ENCODE data around the gene POC5.

Gene POC5

DNA sequence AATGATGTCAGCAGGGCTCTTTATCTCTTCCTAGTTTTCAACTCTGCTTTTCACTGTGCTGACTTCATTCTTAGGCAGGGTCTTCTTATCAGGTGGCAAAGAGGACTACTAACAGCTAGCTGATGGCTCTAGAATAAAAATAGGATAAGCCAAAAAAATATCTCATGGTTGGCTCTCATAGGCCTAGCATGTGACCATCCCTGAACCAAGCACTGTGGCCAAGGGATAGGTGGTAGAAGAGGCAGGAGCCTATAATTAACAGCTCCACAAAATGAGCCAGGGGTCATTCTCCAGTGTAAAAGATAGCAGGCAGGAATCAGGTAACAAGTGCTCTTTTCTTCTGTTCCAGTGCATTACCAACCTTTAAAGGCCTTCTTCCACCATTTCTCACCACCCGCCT is 84.9 kb downstream of the POC5 start:
- no peaks in the 10 kb centered on the region for H3K9me2 ChIP-seq (replicated peaks; ENCODE audit: insufficient read depth, low read length)
- no peak overlapping the region for H2AFZ ChIP-seq (ENCODE audit: low read depth, low read length, severe bottlenecking)
- H3K27me3 ChIP-seq (ENCODE audit: low read length), result no peaks in the 10 kb centered on the region
- no peaks in the 10 kb centered on the region for H4K20me1 ChIP-seq (ENCODE audit: low read depth, low read length)
- no peak overlapping the region for H3K4me3 ChIP-seq (ENCODE audit: insufficient read depth, low read length, poor library complexity, severe bottlenecking)
- no peaks in the 10 kb centered on the region for H3K9me3 ChIP-seq (ENCODE audit: insufficient read depth, low read length)
- no peak overlapping the region for H3K9ac ChIP-seq (ENCODE audit: low read length)
- no peak overlapping the region for H3K4me2 ChIP-seq (ENCODE audit: low read depth, low read length, poor library complexity, severe bottlenecking)
- no peaks in the 10 kb centered on the region for H3F3A ChIP-seq (ENCODE audit: insufficient read depth)
- no peak overlapping the region for H3K27ac ChIP-seq (ENCODE audit: low read depth, low read length)
- H3K79me2 ChIP-seq (ENCODE audit: insufficient read depth, low read length), result no peaks in the 10 kb centered on the region
- no peak for TF ChIP-seq EZH2phosphoT487 (conservative IDR thresholded peaks at IDR 0.05; ENCODE audit: low read length)
- TF ChIP-seq, protein P1, sequence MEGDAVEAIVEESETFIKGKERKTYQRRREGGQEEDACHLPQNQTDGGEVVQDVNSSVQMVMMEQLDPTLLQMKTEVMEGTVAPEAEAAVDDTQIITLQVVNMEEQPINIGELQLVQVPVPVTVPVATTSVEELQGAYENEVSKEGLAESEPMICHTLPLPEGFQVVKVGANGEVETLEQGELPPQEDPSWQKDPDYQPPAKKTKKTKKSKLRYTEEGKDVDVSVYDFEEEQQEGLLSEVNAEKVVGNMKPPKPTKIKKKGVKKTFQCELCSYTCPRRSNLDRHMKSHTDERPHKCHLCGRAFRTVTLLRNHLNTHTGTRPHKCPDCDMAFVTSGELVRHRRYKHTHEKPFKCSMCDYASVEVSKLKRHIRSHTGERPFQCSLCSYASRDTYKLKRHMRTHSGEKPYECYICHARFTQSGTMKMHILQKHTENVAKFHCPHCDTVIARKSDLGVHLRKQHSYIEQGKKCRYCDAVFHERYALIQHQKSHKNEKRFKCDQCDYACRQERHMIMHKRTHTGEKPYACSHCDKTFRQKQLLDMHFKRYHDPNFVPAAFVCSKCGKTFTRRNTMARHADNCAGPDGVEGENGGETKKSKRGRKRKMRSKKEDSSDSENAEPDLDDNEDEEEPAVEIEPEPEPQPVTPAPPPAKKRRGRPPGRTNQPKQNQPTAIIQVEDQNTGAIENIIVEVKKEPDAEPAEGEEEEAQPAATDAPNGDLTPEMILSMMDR (IDR thresholded peaks at IDR 0.05; ENCODE audit: insufficient read depth, low read length, poor library complexity, severe bottlenecking), result no peak
- no peaks in the 10 kb centered on the region for H3K36me3 ChIP-seq (ENCODE audit: low read length)

DNA sequence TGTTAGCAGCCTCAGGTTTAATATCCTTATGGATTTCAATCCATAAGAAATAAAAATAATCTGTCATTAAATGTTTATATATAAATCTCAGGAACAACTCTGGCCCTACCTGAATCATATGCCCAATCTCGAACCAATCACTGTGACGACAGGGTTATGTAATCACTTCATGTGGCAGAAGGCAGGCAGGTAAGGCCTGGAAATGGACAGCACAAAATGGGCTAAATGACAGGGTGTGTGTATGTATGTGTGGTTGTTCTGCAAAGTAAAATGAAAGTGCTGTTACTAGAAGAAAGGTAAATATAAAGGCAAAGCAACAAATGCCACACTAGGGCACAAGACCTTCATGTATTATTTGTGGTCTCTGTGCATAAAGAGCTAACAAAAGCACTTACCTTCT is 86.4 kb downstream of the POC5 start:
- H4K20me1 ChIP-seq (ENCODE audit: low read depth, low read length), result no peaks in the 10 kb centered on the region
- H3K79me2 ChIP-seq (ENCODE audit: insufficient read depth, low read length), result no peaks in the 10 kb centered on the region
- H3K27me3 ChIP-seq (ENCODE audit: low read length), result no peaks in the 10 kb centered on the region
- no peak for TF ChIP-seq EZH2phosphoT487 (conservative IDR thresholded peaks at IDR 0.05; ENCODE audit: low read length)
- TF ChIP-seq, protein P1 (IDR thresholded peaks at IDR 0.05; ENCODE audit: insufficient read depth, low read length, poor library complexity, severe bottlenecking), result no peak
- no peaks in the 10 kb centered on the region for H3K9me2 ChIP-seq (replicated peaks; ENCODE audit: insufficient read depth, low read length)
- H3K4me2 ChIP-seq (ENCODE audit: low read depth, low read length, poor library complexity, severe bottlenecking), result no peak overlapping the region
- no peaks in the 10 kb centered on the region for H3K9me3 ChIP-seq (ENCODE audit: insufficient read depth, low read length)
- no peaks in the 10 kb centered on the region for H3F3A ChIP-seq (ENCODE audit: insufficient read depth)
- H3K36me3 ChIP-seq (ENCODE audit: low read length), result no peaks in the 10 kb centered on the region
- no peak overlapping the region for H3K9ac ChIP-seq (ENCODE audit: low read length)
- H3K4me3 ChIP-seq (ENCODE audit: insufficient read depth, low read length, poor library complexity, severe bottlenecking), result no peak overlapping the region
- no peak overlapping the region for H2AFZ ChIP-seq (ENCODE audit: low read depth, low read length, severe bottlenecking)
- no peak overlapping the region for H3K27ac ChIP-seq (ENCODE audit: low read depth, low read length)

DNA sequence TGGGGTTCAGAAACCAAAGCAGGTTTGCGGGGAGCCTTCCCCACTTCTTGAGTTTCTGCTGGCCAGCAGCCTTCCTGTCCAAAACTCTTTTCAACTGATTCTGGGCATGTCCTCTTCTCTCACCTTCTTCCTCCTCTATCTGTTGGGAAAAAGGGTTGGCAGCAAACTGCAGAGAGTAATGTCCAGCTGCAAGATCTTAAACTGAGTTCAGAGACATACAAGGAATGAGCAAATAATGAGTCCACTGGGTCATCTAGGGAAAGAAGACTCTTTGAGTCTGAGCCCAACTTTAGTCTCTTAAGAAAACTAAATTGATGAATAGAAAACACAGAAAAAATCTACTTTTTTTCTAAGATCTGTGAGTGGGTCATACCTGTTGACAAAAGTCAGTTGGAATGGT is 89.4 kb downstream of the POC5 start:
- Histone ChIP-seq H3K36me3 (ENCODE audit: low read length) (no peaks in the 10 kb centered on the region), H3K27me3 (ENCODE audit: low read length) (no peaks in the 10 kb centered on the region), H3K9me2 (replicated peaks; ENCODE audit: insufficient read depth, low read length) (no peaks in the 10 kb centered on the region), H3K4me3 (ENCODE audit: insufficient read depth, low read length, poor library complexity, severe bottlenecking) (no peak overlapping the region), H3K4me2 (ENCODE audit: low read depth, low read length, poor library complexity, severe bottlenecking) (no peak overlapping the region), H3F3A (ENCODE audit: insufficient read depth) (no peaks in the 10 kb centered on the region), H3K79me2 (ENCODE audit: insufficient read depth, low read length) (no peaks in the 10 kb centered on the region), H3K9ac (ENCODE audit: low read length) (no peak overlapping the region), H3K9me3 (ENCODE audit: insufficient read depth, low read length) (no peaks in the 10 kb centered on the region), H2AFZ (ENCODE audit: low read depth, low read length, severe bottlenecking) (no peak overlapping the region), H3K27ac (ENCODE audit: low read depth, low read length) (no peak overlapping the region), H4K20me1 (ENCODE audit: low read depth, low read length) (no peaks in the 10 kb centered on the region)
- TF ChIP-seq, protein P1 (IDR thresholded peaks at IDR 0.05; ENCODE audit: insufficient read depth, low read length, poor library complexity, severe bottlenecking), result no peak
- TF ChIP-seq EZH2phosphoT487 (conservative IDR thresholded peaks at IDR 0.05; ENCODE audit: low read length), result no peak

Data from SU-DHL-6 (cell line).